A673 (cell line): ENCODE data around the gene PLPP1.

Source experiments
- EZH2 ChIP-seq: fragments of 200-600 bp; sonication (generic); IDR thresholded peaks from 2 replicates; pipeline ENCODE4 v1.6.1; 2017; ENCODE audit warnings: borderline replicate concordance, low read depth, mild to moderate bottlenecking, mixed read lengths, antibody characterized with exemption, low read length; ENCODE audit not compliant: poor library complexity, severe bottlenecking
- TF ChIP-seq, protein P1 (sequence below): fragments of 300-800, 200-600 bp; sonication (generic); conservative IDR thresholded peaks from 2 replicates; pipeline ENCODE4 v1.5.1; 2017; ENCODE audit warnings: low read depth, mild to moderate bottlenecking, antibody characterized with exemption, low read length, moderate library complexity, mixed read lengths

DNA sequence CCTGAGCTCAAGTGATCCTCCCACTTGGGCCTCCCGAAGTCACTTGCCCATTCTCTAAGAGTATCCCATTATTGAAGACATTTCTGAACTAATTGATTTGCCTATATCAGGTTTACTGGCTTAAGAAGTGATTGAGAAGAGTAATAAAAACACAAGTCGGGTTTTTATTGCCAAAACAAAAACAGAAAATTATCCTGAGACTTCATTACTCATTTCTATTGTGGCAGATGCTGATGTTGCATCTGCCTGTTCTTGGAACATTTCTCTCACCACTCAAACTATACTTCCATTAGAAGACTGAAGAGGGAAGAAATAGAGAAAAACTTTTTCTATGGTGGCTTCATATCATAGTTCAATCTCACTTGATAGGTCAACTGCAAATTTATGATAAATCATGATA lies 41.9 kb upstream of the PLPP1 start:
- TF ChIP-seq, protein P1, sequence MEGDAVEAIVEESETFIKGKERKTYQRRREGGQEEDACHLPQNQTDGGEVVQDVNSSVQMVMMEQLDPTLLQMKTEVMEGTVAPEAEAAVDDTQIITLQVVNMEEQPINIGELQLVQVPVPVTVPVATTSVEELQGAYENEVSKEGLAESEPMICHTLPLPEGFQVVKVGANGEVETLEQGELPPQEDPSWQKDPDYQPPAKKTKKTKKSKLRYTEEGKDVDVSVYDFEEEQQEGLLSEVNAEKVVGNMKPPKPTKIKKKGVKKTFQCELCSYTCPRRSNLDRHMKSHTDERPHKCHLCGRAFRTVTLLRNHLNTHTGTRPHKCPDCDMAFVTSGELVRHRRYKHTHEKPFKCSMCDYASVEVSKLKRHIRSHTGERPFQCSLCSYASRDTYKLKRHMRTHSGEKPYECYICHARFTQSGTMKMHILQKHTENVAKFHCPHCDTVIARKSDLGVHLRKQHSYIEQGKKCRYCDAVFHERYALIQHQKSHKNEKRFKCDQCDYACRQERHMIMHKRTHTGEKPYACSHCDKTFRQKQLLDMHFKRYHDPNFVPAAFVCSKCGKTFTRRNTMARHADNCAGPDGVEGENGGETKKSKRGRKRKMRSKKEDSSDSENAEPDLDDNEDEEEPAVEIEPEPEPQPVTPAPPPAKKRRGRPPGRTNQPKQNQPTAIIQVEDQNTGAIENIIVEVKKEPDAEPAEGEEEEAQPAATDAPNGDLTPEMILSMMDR: no peak
- no peak for TF ChIP-seq EZH2
